Measurements from ENCODE around the gene KCNH1. TPM values are rescaled to one million over a fixed set of nuclear protein-coding genes. Genes with fewer than 3 reads are reported as not detected.

The KCNH1 gene
- total RNA-seq, 1 experiment from 2014 or later, result not detected

- ATAC-seq, result no peak
- ChIA-PET POLR2A (no interaction called here), RAD21 (ENCODE audit: low non-redundant PET in 1 of 2, low total read pairs in 2 of 2, uncharacterized antibody in 2 of 2, unreplicated experiment in 2 of 2) (no interaction called here), CTCF (no interaction called here)
- peaks cover 62% of the 10 kb centered on the region for H3K27me3 ChIP-seq (ENCODE audit: insufficient read depth, low read length)
- no peak overlapping the region for H3K27ac ChIP-seq (ENCODE audit: low read depth, low read length)
- H4K20me1 ChIP-seq (ENCODE audit: insufficient read depth), result no peaks in the 10 kb centered on the region
- H3K9me3 ChIP-seq (ENCODE audit: control insufficient read depth in 1 of 2, insufficient read depth in 1 of 2, low read depth in 1 of 2, low read length in 2 of 2), result no peaks in the 10 kb centered on the region
- H3K9ac ChIP-seq (ENCODE audit: low read length), result no peak overlapping the region
- H3K4me1 ChIP-seq (ENCODE audit: control insufficient read depth in 1 of 2, insufficient read depth in 2 of 2, low read length in 2 of 2), result no peaks in the 10 kb centered on the region
- no peaks in the 10 kb centered on the region for H3K36me3 ChIP-seq (ENCODE audit: control insufficient read depth in 1 of 2, insufficient read depth in 2 of 2, low read length in 2 of 2)
- H3K4me3 ChIP-seq (replicated peaks in 1 of 2; ENCODE audit: low read depth in 1 of 2, low read length in 2 of 2), result no peak overlapping the region
- no peak overlapping the region for H3K4me2 ChIP-seq (ENCODE audit: low read length)
- BruUV-seq (replicated peaks), result no TSS peak
- no peak for DNase-seq (ENCODE audit: low read depth, low spot score)
- intact Hi-C loops (cut with micrococcal nuclease), result no loop called here
- H3K79me2 ChIP-seq (ENCODE audit: insufficient read depth, low read length), result no peaks in the 10 kb centered on the region
- no peak for TF ChIP-seq FOSL1 (IDR thresholded peaks at IDR 0.05; ENCODE audit: low read depth)
- TF ChIP-seq SRF (IDR thresholded peaks at IDR 0.05; ENCODE audit: low read depth), result no peak
- no peak for TF ChIP-seq ZFX (IDR thresholded peaks at IDR 0.05)
- no peak for TF ChIP-seq YY1 (IDR thresholded peaks at IDR 0.05; ENCODE audit: extremely low read depth, insufficient replicate concordance, low read depth, low read length)
- no peak for TF ChIP-seq CEBPB (IDR thresholded peaks at IDR 0.05; ENCODE audit: low read depth)
- TF ChIP-seq CTCF (IDR thresholded peaks at IDR 0.05 in 2 of 3, conservative IDR thresholded peaks at IDR 0.05 in 1 of 3; ENCODE audit: borderline replicate concordance in 1 of 3, insufficient read depth in 1 of 3, low read depth in 2 of 3, low read length in 2 of 3), result no peak
- TF ChIP-seq JUND (IDR thresholded peaks at IDR 0.05), result no peak
- no peak for TF ChIP-seq SIN3A (IDR thresholded peaks at IDR 0.05; ENCODE audit: low read depth)
- TF ChIP-seq TCF7L2 (IDR thresholded peaks at IDR 0.05; ENCODE audit: borderline replicate concordance, extremely low read depth, insufficient read depth, insufficient read length), result no peak
- no peak for TF ChIP-seq ELF1 (IDR thresholded peaks at IDR 0.05; ENCODE audit: borderline replicate concordance, low read depth)
- TF ChIP-seq RAD21 (IDR thresholded peaks at IDR 0.05; ENCODE audit: low read depth), result no peak
- H2AFZ ChIP-seq (ENCODE audit: low read depth, low read length, poor library complexity, severe bottlenecking), result no peak overlapping the region
- H3K9me2 ChIP-seq (ENCODE audit: insufficient read depth), result no peaks in the 10 kb centered on the region
Observed at GRCh38 chr1:211101481-211101880, 32.5 kb downstream of the KCNH1 start.

Data from HCT116 (cell line).